CD4-positive, alpha-beta T cell treated with Interleukin-4 for 1 hour (primary cell): ENCODE measurements around the gene CACNA2D2.
A peak's percentile ranks its signal among the peaks of the same experiment; 100 is the strongest.

ENCODE experiments used
- DNase-seq, 2 donors: peaks; one replicate each; pipeline ENCODE4 v3.0.0-alpha.2; 2020 to 2022

The CACNA2D2 gene

GRCh38 chr3:50503504-50504342, at the start of gene CACNA2D2:
CACNA2D2 (minus strand) TSS chr3:50503634; CDS start chr3:50503423, 211 bp downstream.
- peak; percentile 77 to 82 for DNase-seq

- DNase-seq: no peak
These were observed 49.2 kb upstream of the CACNA2D2 start for GRCh38 chr3:50552598-50552997.

DNA sequence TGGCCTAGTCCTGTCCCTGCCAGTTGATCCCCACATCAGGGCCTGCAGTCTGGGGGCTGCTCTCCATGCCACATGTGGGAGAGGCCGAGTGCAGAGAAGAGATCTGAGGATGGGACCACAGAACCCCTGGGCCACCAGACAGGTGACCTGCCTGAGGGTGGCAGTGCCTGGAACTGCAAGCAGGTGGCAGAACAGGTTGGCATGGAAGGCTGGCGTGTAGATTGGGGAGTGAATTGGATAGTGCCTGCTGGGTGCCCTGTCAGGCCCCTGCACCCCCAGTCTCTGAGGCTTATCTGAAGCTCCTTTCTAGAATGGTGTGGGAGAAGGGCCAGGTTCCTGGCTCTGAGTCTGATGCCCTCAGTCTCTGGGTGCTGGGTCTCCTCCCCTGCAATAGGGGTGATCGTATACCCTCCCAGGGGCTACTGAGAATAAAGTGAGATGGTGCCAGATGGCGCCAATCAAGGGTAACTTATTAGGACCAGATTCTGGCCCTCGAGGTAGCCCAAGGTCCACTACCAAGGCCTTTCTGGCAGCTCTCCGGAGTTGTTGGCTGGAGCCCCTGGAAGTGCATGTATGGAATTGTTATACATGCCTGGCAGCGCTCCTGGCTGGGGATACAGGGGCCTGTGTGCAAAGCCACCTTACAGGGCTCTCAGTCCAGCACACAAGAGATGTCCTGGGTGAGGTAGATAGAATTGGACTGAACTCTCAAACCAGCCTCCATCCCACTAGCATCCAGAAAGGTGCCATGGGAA, 48.4 kb upstream of the CACNA2D2 start:
- no peak for DNase-seq

- no peak for DNase-seq
These were observed 47.7 kb upstream of the CACNA2D2 start for GRCh38 chr3:50551054-50551659.

DNA sequence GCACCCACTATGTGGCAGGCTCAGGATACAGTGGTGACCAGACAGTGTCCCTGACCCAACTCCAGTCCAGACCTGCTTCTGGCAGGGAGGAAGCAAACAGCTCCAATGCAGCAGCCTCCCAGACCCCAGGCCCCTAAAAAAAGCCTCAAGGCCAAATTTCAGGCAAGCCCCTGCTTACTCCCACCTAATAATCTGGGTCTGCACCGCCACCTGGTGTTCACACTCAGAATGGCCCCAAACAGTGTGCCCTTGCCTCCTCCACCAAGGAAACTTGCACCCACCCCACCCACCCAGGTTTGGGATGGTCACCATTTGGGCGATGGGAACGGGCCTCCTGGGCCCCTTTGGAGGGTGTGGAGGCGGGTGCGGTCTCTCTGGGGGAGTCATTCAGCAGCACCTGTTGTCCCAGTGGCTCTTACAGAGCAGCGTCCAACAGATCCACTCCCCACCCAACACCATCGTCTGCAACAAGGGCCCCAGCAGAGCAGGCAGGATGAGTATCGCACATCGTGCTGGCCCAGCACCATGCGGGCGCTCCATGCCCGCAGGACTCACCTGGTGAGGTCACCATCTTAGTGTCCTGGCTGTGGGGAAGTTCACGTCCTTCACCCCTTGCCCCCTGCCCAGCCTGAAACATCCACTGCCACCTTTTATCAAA, 46.8 kb upstream of the CACNA2D2 start:
- DNase-seq: peak; percentile 65 to 72

GRCh38 chr3:50549226-50549625, 45.8 kb upstream of the CACNA2D2 start:
- no peak for DNase-seq

DNA sequence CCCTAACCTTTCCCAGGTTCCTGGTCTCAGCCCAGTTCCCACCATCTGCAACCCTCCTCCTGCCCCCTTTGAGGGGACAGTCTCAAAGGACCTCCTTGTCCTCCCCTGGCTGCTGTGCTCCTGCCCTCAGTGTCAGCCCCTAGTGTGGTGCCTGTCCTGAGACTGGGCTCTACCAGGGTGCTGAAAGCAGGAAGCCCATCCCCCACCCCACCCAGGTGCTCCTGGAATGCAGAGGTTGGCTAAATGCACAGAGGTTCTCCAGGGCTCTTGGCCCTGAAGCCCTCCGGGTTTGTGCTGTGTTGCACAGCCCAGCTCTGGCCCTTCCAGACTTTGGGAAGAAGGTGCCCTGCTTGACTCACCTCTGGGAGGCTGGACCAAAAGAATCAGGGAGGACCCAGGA, 42.3 kb upstream of the CACNA2D2 start:
- DNase-seq: no peak

DNA sequence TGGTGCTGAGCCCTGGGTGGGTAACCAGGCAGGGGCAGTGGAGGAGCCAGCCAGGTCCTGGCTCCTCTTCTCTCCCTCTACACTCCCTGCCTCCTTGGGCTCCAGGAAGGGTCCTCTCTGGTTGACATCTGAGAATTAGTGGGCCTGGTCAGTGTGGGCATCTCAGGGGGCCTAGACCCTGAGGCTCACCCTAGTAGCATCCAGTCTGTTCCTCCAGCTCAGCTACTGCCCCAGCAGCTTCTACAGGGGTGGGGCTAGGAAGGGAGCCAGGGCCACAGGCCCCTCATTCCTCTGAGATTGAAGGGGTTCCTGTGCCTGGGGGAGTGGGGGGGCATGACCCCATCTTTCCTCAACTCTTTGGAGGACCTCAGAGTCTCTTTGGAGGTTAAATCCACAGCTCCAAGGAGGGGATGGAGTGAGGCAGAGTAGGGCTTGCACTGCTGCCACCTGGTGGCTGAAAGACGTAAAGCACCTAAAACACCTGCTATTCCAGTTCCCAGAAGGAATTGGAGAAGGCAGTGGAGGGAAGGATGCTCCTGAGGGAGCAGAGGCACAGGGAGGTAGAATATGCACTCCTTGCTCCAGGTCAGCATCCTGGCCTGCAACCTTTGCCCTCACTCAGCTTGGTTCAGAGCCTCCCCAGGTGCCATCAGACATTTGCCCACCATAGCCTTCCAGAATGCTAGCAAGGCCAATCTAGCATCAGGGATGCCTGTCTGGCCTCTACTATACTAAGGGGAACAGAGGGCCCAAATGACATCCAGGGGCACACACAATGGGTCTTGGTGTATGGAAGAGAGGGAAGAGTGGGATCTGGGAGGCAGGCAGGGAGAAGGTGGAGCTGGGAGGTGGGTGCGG, 39.0 kb upstream of the CACNA2D2 start:
- peak; percentile 52 to 66 for DNase-seq

DNA sequence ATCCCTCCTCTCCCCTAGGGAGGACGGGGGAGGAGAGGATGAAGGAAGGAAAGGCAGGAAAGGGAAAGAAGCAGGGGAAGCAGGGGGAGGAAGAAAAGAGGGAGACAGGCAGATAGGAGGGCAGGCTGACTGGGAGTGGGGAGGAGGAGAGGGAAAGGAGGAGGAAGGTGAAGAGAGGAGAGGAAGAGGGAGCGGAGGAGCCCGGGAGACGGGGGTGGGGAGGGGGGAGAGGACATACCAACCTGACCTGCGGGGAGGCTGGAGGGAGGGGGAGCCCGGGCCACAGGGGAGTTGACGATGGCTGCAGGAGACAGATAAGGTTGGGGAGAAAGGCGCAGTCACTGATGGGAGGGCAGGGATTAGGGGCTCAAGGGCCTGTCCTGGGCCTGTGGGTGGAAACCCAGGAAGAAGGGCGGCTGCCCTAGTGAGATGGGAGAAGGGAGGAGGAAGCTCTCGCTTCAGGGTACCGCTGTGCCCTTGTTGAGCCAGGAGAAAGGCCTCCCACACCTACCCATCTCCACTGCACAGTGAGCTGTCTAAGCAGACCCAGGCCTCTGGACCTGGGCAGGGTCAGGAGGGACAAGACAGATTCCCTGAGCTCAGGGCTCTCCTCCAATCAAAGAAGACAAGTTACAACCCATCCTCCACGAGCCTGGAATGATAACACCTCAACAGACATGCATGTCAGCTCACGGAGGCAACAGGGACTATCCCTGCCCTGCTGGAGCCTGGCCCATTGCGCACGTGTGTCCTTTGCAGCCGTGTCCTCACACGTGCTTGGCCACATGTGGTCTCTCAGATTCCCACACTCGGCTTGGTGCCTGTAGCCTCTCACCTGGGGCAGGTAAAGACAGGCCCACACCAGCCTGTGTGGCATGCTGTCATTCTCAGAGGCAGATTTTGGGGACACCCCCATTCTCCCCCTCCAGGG, 36.2 kb upstream of the CACNA2D2 start:
- DNase-seq: no peak

DNA sequence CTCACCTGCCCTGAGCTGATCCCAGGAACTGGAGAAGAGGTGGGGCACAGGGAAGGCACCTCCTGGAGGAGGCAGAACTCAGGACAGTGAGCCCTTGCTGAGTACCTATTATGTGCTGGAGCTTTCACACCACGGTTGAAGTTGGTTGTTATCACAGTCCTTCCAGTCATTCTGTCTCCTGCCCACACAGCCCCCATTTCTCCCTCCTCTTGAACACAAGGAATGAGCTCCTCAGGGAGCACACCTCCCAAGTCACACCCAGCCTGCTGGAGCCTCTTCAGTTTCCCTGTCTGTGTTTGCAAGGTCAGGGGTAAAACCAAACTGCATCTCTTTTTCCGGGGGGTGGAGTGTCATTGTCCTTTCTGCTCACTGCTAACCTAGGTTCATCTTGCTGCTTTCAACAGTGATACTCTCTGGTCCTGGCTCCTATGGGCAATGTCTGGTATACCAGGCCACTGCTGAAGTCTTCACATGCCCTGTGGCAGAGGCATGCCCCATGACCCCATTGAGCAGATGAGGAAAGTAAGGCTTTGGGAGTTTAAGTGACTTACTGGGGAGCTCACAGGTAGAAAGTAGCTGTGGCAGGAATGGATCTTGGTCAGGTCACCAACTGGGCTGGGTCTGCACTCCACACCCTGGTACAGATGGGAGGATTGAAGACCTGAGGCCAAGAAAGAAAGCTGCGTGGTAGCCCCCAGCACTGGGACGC, 34.1 kb upstream of the CACNA2D2 start:
- DNase-seq: no peak

GRCh38 chr3:50536471-50537180, 33.2 kb upstream of the CACNA2D2 start:
- DNase-seq: no peak

GRCh38 chr3:50534681-50535330, 31.4 kb upstream of the CACNA2D2 start:
- DNase-seq: no peak

- no peak for DNase-seq
These were observed 30.5 kb upstream of the CACNA2D2 start for GRCh38 chr3:50533807-50534461.

- DNase-seq: no peak
These were observed 29.9 kb upstream of the CACNA2D2 start for GRCh38 chr3:50533316-50533715.

DNA sequence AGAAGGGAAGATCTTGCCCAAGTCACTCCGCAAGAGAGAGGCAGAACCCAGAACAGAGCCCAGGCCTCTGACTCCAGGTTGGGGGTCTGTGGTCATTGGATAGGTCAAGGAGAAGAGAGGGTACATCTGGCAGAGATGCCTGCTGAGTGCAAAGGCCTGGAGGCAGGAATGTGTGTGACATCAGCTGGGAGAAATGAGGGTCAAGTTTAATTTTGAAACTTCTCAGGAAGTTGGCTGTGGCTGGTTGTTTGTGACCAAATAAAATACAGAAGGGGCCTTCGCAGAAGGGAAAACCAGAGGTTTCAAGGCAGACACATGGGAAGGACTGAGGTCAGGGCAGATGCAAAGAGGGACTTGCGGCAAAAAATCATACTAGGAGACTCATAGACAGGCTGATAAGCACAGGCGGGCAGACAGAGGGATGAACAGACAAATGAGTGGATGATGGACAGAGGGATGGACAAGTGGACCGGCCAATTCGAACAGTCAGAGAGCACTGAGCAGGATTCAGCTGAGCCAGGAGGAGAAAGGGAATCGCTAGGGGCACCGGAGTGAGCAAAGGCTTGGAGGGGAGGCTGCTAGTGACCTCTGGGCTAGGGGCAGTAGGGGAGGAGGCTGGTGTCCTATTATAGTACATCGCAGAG, 28.8 kb upstream of the CACNA2D2 start:
- DNase-seq: no peak

DNA sequence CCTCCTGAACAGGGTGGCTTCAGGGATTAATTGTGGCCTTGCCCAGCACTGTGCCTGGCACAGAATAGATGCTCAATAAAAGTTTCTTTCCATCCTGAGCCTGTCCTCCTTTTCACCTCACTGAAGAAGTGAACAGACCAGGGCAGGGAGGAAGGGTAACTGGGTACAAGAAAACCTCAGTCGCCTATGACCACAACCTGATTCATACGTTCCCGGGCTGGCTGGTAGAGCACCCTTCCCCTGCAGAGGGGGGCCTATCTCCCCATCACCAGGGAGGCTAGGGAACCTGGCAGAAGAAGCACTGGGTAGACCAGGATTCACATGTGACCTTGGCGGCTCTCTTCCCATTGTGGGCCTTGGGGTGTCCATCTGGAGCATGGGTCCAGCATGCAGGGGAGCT, 27.8 kb upstream of the CACNA2D2 start:
- DNase-seq: no peak

DNA sequence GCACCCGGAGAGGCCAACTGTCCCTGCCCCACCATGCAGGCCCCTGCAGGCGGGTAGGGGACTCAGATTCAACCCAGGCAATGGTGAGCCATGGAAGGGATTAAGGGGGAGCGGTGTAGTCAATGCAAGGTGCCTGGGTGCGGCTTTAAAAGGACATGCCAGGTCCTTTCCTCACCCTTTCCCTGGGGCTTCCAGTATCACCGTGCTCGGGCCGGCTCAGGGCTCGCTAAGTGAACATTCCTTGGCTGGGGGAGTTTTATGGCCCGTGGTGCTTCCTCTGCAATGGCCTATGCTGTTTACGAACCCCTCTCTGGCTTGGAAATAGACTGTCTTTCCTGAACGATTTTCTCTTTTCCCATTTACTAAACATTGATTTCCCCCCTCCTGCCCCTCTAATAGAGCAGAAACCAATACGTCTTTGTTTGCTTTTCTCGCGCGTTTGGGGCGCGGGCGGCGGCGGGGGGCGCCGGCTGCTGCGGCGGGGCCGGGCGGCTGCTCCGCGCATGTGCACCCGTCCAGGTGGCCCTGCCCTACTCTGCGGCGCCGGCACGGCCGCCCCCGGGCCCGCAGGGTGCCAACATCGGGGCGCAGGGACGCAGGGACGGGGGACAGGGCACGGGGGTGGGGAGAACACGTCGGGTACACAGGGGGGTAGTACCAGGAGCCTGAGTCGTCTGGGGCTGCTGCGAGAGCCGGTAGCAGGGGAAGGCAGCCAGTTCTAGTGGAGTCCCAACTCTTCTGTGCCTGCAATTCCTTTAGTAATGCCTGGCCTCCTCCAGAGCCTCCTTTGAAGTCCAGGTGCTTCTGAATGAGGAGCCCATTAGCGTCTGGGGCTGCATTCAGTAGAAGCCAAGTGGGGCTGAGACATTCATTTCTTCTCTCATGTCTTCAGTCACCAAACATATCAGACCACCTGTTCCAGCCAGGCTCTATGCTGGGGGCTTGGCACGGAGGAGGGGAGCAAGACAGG, 26.9 kb upstream of the CACNA2D2 start:
- no peak for DNase-seq
